LNCAP (cell line): ENCODE results near the gene POLRMT.

Source experiments
- TF ChIP-seq, protein P1 (sequence below): fragments of 450-650 bp; IDR thresholded peaks from 2 replicates; pipeline ENCODE4 v1.5.1; 2017; ENCODE audit warnings: mild to moderate bottlenecking

The POLRMT gene

GRCh38 chr19:629961-630714 lies 3.2 kb downstream of the POLRMT start:
- TF ChIP-seq, protein P1, sequence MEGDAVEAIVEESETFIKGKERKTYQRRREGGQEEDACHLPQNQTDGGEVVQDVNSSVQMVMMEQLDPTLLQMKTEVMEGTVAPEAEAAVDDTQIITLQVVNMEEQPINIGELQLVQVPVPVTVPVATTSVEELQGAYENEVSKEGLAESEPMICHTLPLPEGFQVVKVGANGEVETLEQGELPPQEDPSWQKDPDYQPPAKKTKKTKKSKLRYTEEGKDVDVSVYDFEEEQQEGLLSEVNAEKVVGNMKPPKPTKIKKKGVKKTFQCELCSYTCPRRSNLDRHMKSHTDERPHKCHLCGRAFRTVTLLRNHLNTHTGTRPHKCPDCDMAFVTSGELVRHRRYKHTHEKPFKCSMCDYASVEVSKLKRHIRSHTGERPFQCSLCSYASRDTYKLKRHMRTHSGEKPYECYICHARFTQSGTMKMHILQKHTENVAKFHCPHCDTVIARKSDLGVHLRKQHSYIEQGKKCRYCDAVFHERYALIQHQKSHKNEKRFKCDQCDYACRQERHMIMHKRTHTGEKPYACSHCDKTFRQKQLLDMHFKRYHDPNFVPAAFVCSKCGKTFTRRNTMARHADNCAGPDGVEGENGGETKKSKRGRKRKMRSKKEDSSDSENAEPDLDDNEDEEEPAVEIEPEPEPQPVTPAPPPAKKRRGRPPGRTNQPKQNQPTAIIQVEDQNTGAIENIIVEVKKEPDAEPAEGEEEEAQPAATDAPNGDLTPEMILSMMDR = no peak

GRCh38 chr19:628168-628567 lies 5.2 kb downstream of the POLRMT start:
- TF ChIP-seq, protein P1 = no peak

GRCh38 chr19:625257-625656 lies 8.1 kb downstream of the POLRMT start:
- TF ChIP-seq, protein P1 = no peak

- TF ChIP-seq, protein P1 = no peak
These were observed 8.8 kb downstream of the POLRMT start for GRCh38 chr19:624433-625109.

GRCh38 chr19:623974-624373 lies 9.4 kb downstream of the POLRMT start:
- TF ChIP-seq, protein P1 = no peak

DNA sequence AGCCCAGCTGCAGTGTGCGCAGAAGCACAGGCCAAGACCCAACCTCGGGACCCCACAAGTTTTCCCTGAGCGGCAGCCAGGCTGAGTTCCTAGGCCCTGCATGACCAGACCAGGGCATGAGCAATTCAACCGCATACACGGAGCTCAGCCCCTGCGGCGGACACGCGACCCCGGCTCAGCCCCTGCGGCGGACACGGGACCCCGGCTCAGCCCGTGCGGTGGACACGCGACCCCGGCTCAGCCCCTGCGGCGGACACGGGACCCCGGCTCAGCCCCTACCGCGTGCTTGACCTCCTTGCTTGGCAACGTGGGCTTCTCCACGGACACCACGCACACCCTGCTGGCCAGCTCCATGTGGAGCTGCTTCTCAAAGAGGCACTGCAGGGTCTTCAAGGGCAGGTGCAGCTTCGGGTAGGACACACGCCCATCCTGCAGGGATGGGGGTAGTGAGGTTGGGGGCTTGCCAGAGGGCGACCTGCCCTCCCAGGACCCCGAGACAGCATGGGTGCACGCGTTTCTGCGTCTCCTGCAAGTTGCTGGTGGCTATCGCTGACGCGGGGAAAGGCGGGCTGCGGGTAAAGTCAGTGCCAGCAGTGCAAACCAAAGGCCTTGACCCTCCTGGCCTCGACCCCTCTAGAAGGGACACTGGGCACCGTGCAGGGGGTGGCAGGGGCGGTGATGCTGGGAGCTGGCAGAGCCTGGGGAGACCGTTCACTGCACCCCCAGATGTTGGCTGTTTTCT lies 10.0 kb downstream of the POLRMT start:
- TF ChIP-seq, protein P1 = no peak

- TF ChIP-seq, protein P1 = no peak
These were observed 10.7 kb downstream of the POLRMT start for GRCh38 chr19:622666-623065.
